CD4-positive, alpha-beta memory T cell (primary cell): ENCODE measurements around the gene FCER2. TPM values are rescaled to one million over a fixed set of nuclear protein-coding genes. Genes with fewer than 3 reads are reported as not detected.
A peak's percentile ranks its signal among the peaks of the same experiment; 100 is the strongest.

ENCODE experiments used
- CTCF ChIA-PET: fragments of 350-600 bp; sonication (Branson Sonifier 250); formaldehyde crosslinking; loops from one replicate; lab custom pipeline; 2021; ENCODE audit warnings: inconsistent platforms; ENCODE audit not compliant: partially characterized antibody; lab: Charles Lee
- POLR2A ChIA-PET: fragments of 350-600 bp; sonication (Branson Sonifier 250); formaldehyde crosslinking; loops from one replicate; lab custom pipeline; 2021; ENCODE audit not compliant: partially characterized antibody; lab: Charles Lee
- DNase-seq, 5 donors: peaks; one replicate each; pipeline versions ENCODE4 v3.0.0 to v3.0.0-alpha.2; 2020 to 2022; ENCODE audit warnings: mixed read lengths in 1 of 5
- H3K27ac ChIP-seq: one replicate; pipeline ENCODE4 v1.7.0; 2013; ENCODE audit warnings: low read depth, low read length
- H3K27me3 ChIP-seq: 2 replicates; pipeline ENCODE4 v1.7.0; 2013; ENCODE audit warnings: mild to moderate bottlenecking, low read length, moderate library complexity; ENCODE audit not compliant: insufficient read depth
- H3K36me3 ChIP-seq: 2 replicates; pipeline ENCODE4 v1.7.0; 2013; ENCODE audit warnings: mild to moderate bottlenecking, low read length, moderate library complexity; ENCODE audit not compliant: insufficient read depth
- H3K4me1 ChIP-seq: 2 replicates; pipeline ENCODE4 v1.7.0; 2013; ENCODE audit warnings: mild to moderate bottlenecking, low read length, moderate library complexity; ENCODE audit not compliant: insufficient read depth
- H3K4me3 ChIP-seq, 2 donors: one replicate each; pipeline ENCODE4 v1.7.0; 2013; ENCODE audit warnings: low read length in 2 of 2, mild to moderate bottlenecking in 1 of 2
- H3K9me3 ChIP-seq, 2 donors: one replicate each; pipeline ENCODE4 v1.7.0; 2013; ENCODE audit warnings: low read length in 2 of 2, control low read depth in 1 of 2; ENCODE audit not compliant: control insufficient read depth in 1 of 2
- H3K27ac Mint-ChIP-seq, 7 donors: one replicate each; pipeline ENCODE4 v1.8.0; 2020 to 2021; ENCODE audit warnings: mixed read lengths in 7 of 7, mild to moderate bottlenecking in 6 of 7, inconsistent platforms in 3 of 7, moderate library complexity in 3 of 7
- H3K27me3 Mint-ChIP-seq, 2 donors: one replicate each; pipeline ENCODE4 v1.8.0; 2020 to 2021; ENCODE audit warnings: mixed read lengths in 2 of 2
- H3K36me3 Mint-ChIP-seq, 2 donors: one replicate each; pipeline ENCODE4 v1.8.0; 2020 to 2021; ENCODE audit warnings: mixed read lengths in 2 of 2, inconsistent platforms in 1 of 2, mild to moderate bottlenecking in 1 of 2
- H3K4me1 Mint-ChIP-seq, 4 donors: one replicate each; pipeline ENCODE4 v1.8.0; 2020 to 2021; ENCODE audit warnings: mixed read lengths in 4 of 4, mild to moderate bottlenecking in 1 of 4
- H3K4me3 Mint-ChIP-seq, 8 donors: one replicate each; pipeline ENCODE4 v1.8.0; 2020 to 2021; ENCODE audit warnings: mixed read lengths in 8 of 8, mild to moderate bottlenecking in 7 of 8, moderate library complexity in 6 of 8, inconsistent platforms in 3 of 8
- H3K9me3 Mint-ChIP-seq, 8 donors: one replicate each; pipeline ENCODE4 v1.8.0; 2020 to 2021; ENCODE audit warnings: mixed read lengths in 8 of 8, mild to moderate bottlenecking in 5 of 8, inconsistent platforms in 3 of 8, moderate library complexity in 1 of 8
- intact Hi-C: fragments of 100-400 bp; cut with micrococcal nuclease; formaldehyde crosslinking; loops from one replicate; pipeline ENCODE4 v1.15.1; 2023
- polyA plus RNA-seq, 2 donors: library from polyadenylated mRNA; unstranded; fragments of 300-500 nt; fragmentation: Illumina TruSeq; gene quantifications; one replicate each; pipeline ENCODE4 v1.2.3, GENCODE V29; 2021
- total RNA-seq, 2 experiments: library from RNA; stranded (reverse); gene quantifications; one replicate each; pipeline ENCODE4 v1.2.3, GENCODE V29; 2021

Gene FCER2
- total and polyA plus RNA-seq, 4 experiments from 2014 or later: 0.93 TPM; not detected in 3

GRCh38 chr19:7739211-7739755 is 37.4 kb upstream of the FCER2 start:
- Mint-ChIP-seq H3K4me1 (peaks cover 0 to 2% (median 0%) of the 10 kb centered on the region in 4 donors), H3K27ac (peak overlapping the region in 1 of 7 donors; percentile 54), H3K27me3 (peaks cover 14 to 21% of the 10 kb centered on the region in 2 donors), H3K4me3 (no peak overlapping the region), H3K36me3 (no peaks in the 10 kb centered on the region), H3K9me3 (peaks cover 0 to 1% (median 0%) of the 10 kb centered on the region in 8 donors)
- intact Hi-C loops: no loop called here
- DNase-seq: no peak
- Histone ChIP-seq H3K9me3 (no peaks in the 10 kb centered on the region), H3K27me3 (no peaks in the 10 kb centered on the region), H3K4me3 (no peak overlapping the region), H3K4me1 (no peaks in the 10 kb centered on the region), H3K27ac (no peak overlapping the region), H3K36me3 (no peaks in the 10 kb centered on the region)
- ChIA-PET CTCF (interaction anchor here (1.0 to 1.9 kb wide), 2 partner anchors 17 to 58 kb away, joined by 3 to 7 read pairs; partner anchors contain the start of gene TRAPPC5), POLR2A (no interaction called here)

DNA sequence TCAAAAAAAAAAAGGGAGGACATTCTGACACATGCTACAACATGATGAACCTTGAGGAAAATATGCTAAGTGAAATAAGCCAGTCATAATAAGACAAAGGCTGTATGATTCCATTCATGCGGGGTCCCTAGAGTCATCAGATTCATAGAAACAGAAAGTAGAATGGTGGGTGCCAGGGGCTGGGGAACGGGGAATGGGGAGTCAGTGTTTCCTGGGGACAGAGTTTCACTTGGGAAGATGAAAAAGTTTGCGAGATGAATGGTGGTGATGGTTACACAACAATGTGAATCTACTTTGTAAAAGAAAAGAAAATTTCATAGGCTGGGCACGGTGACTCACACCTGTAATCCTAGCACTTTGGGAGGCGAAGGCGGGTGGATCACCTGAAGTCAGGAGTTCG is 36.1 kb upstream of the FCER2 start:
- Histone ChIP-seq H3K4me3 (no peak overlapping the region), H3K27me3 (no peaks in the 10 kb centered on the region), H3K4me1 (no peaks in the 10 kb centered on the region), H3K9me3 (no peaks in the 10 kb centered on the region), H3K36me3 (no peaks in the 10 kb centered on the region), H3K27ac (no peak overlapping the region)
- CTCF ChIA-PET: interaction anchor here (1.0 to 1.9 kb wide), 2 partner anchors 16 to 57 kb away, joined by 3 to 7 read pairs; partner anchors contain the start of gene TRAPPC5
- no peak overlapping the region for H3K4me3 Mint-ChIP-seq
- intact Hi-C loops: no loop called here
- no peaks in the 10 kb centered on the region for H3K36me3 Mint-ChIP-seq
- H3K27me3 Mint-ChIP-seq: peaks cover 14 to 19% of the 10 kb centered on the region in 2 donors
- POLR2A ChIA-PET: no interaction called here
- peaks cover 0 to 1% (median 0%) of the 10 kb centered on the region in 8 donors for H3K9me3 Mint-ChIP-seq
- no peak for DNase-seq
- H3K4me1 Mint-ChIP-seq: peaks cover 0 to 2% (median 0%) of the 10 kb centered on the region in 4 donors
- H3K27ac Mint-ChIP-seq: no peak overlapping the region

GRCh38 chr19:7737215-7737614 is 35.3 kb upstream of the FCER2 start:
- Mint-ChIP-seq H3K4me3 (no peak overlapping the region), H3K27me3 (peaks cover 16 to 19% of the 10 kb centered on the region in 2 donors), H3K4me1 (peaks cover 0 to 2% (median 0%) of the 10 kb centered on the region in 4 donors), H3K27ac (no peak overlapping the region), H3K9me3 (peaks cover 0 to 1% (median 0%) of the 10 kb centered on the region in 8 donors), H3K36me3 (no peaks in the 10 kb centered on the region)
- H3K9me3 ChIP-seq: no peaks in the 10 kb centered on the region
- no peaks in the 10 kb centered on the region for H3K27me3 ChIP-seq
- H3K4me1 ChIP-seq: no peaks in the 10 kb centered on the region
- POLR2A ChIA-PET: no interaction called here
- CTCF ChIA-PET: interaction anchor here (0.7 kb wide), 1 partner anchor 373 kb away, joined by 3 read pairs; no protein-coding TSS in a partner anchor
- H3K27ac ChIP-seq: no peak overlapping the region
- H3K4me3 ChIP-seq: no peak overlapping the region
- intact Hi-C loops: no loop called here
- no peaks in the 10 kb centered on the region for H3K36me3 ChIP-seq
- DNase-seq: no peak

GRCh38 chr19:7736148-7736547 is 34.2 kb upstream of the FCER2 start:
- Mint-ChIP-seq H3K27me3 (peaks cover 18 to 21% of the 10 kb centered on the region in 2 donors), H3K9me3 (peaks cover 0 to 1% (median 0%) of the 10 kb centered on the region in 8 donors), H3K36me3 (no peaks in the 10 kb centered on the region), H3K4me1 (peaks cover 0 to 2% (median 0%) of the 10 kb centered on the region in 4 donors), H3K27ac (peak overlapping the region in 1 of 7 donors; percentile 79), H3K4me3 (no peak overlapping the region)
- POLR2A ChIA-PET: no interaction called here
- CTCF ChIA-PET: no interaction called here
- Histone ChIP-seq H3K36me3 (no peaks in the 10 kb centered on the region), H3K27ac (no peak overlapping the region), H3K4me1 (no peaks in the 10 kb centered on the region), H3K4me3 (no peak overlapping the region), H3K27me3 (no peaks in the 10 kb centered on the region), H3K9me3 (no peaks in the 10 kb centered on the region)
- intact Hi-C loops: no loop called here
- DNase-seq: no peak

- peaks cover 10% of the 10 kb centered on the region for H3K4me1 ChIP-seq
- no peak overlapping the region for H3K4me3 Mint-ChIP-seq
- no peaks in the 10 kb centered on the region for H3K36me3 ChIP-seq
- peaks cover 19 to 21% of the 10 kb centered on the region in 2 donors for H3K27me3 Mint-ChIP-seq
- H3K4me1 Mint-ChIP-seq: peaks cover 0 to 10% (median 6%) of the 10 kb centered on the region in 4 donors
- H3K9me3 ChIP-seq: no peaks in the 10 kb centered on the region
- H3K36me3 Mint-ChIP-seq: no peaks in the 10 kb centered on the region
- H3K27ac Mint-ChIP-seq: peak overlapping the region in 1 of 7 donors; percentile 40
- intact Hi-C loops: no loop called here
- peaks cover 7% of the 10 kb centered on the region for H3K27me3 ChIP-seq
- DNase-seq: no peak
- ChIA-PET CTCF (no interaction called here), POLR2A (no interaction called here)
- H3K9me3 Mint-ChIP-seq: peaks cover 0 to 1% (median 0%) of the 10 kb centered on the region in 8 donors
- no peak overlapping the region for H3K27ac ChIP-seq
- H3K4me3 ChIP-seq: no peak overlapping the region
Observed at GRCh38 chr19:7734220-7735203, 32.6 kb upstream of the FCER2 start.

DNA sequence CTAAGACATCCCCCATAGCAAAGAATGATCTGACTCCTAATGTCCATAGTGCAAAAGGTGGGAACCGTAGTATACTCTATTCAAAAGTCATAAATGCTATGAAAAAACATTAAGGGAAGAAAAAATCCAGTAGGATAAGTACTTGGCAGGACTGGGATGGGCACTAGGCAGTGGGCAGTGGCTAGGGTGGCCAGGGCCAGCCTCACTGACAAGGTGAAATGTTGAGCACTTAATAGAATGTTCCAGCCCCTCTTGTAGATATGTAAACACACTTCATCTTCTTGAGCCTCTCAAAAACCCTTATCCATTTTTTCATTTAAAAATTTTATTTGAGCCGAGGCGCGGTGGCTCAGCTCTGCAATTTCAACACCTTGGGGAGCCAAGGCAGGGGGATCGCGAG is 31.4 kb upstream of the FCER2 start:
- ChIA-PET POLR2A (no interaction called here), CTCF (no interaction called here)
- Mint-ChIP-seq H3K27ac (no peak overlapping the region), H3K36me3 (no peaks in the 10 kb centered on the region), H3K9me3 (peaks cover 0 to 1% (median 0%) of the 10 kb centered on the region in 8 donors), H3K4me1 (peaks cover 2 to 17% (median 12%) of the 10 kb centered on the region in 4 donors), H3K27me3 (peaks cover 30 to 31% of the 10 kb centered on the region in 2 donors), H3K4me3 (no peak overlapping the region)
- no peak for DNase-seq
- no peak overlapping the region for H3K4me3 ChIP-seq
- peaks cover 19% of the 10 kb centered on the region for H3K27me3 ChIP-seq
- intact Hi-C loops: no loop called here
- H3K4me1 ChIP-seq: peaks cover 17% of the 10 kb centered on the region
- H3K27ac ChIP-seq: no peak overlapping the region
- no peaks in the 10 kb centered on the region for H3K36me3 ChIP-seq
- no peaks in the 10 kb centered on the region for H3K9me3 ChIP-seq

DNA sequence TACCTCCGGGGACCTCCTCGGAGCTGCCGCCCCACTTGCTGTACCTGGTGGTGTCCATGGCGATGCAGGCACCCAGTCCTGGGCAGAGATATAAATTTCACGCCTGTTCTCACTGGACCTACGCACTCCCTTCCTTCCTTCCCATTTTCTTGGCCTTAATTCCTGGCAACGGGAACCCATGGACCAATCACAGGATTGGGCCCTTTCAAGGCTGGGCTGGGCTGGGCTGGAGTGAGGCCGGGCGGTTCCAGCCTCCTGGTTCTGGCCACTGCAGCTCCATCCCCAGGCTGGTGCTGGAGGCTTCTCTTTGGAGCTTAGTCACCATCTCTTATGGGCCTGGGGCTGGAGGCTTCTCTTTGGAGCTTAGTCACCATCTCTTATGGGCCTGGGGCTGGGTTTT is 30.1 kb upstream of the FCER2 start, which contains the start of gene CLEC4G:
Gene CLEC4G (minus strand): TSS at position 66 of the 400 bp plus-strand sequence. CDS start 8 bp downstream, at position 58.
- intact Hi-C loops: no loop called here
- Mint-ChIP-seq H3K27ac (no peak within 1 kb of the TSS), H3K9me3 (peaks cover 0 to 4% (median 0%) of the 10 kb centered on the region in 8 donors), H3K27me3 (peaks cover 36% of the 10 kb centered on the region in 2 donors), H3K4me1 (peaks cover 2 to 17% (median 12%) of the 10 kb centered on the region in 4 donors), H3K36me3 (no peaks in the 10 kb centered on the region), H3K4me3 (peak within 1 kb of the TSS in 2 of 8 donors; percentile 2 to 41)
- Histone ChIP-seq H3K4me1 (peaks cover 17% of the 10 kb centered on the region), H3K27ac (no peak within 1 kb of the TSS), H3K9me3 (no peaks in the 10 kb centered on the region), H3K4me3 (no peak within 1 kb of the TSS), H3K36me3 (no peaks in the 10 kb centered on the region), H3K27me3 (peaks cover 21% of the 10 kb centered on the region)
- ChIA-PET POLR2A (no interaction called here), CTCF (no interaction called here)
- DNase-seq: no peak
